GM19035 (cell line): ENCODE results near the gene SPINK6.

ENCODE experiments used
- ATAC-seq: cut with Tn5 transposase; IDR thresholded peaks from one replicate; pipeline ENCODE4 v1.9.1; 2021; ENCODE audit not compliant: unreplicated experiment

Gene SPINK6

GRCh38 chr5:148202531-148203203 lies at the start of gene SPINK6:
Gene SPINK6, plus strand, starts transcription at chr5:148203042. Its CDS starts 55 bp downstream, at chr5:148203097.
- ATAC-seq, result no peak

GRCh38 chr5:148156609-148157008 lies 46.2 kb upstream of the SPINK6 start:
- no peak for ATAC-seq

- ATAC-seq, result no peak
These were observed 40.8 kb upstream of the SPINK6 start for GRCh38 chr5:148162038-148162437.

GRCh38 chr5:148163345-148163744 lies 39.5 kb upstream of the SPINK6 start:
- no peak for ATAC-seq

- ATAC-seq, result no peak
These were observed 36.1 kb upstream of the SPINK6 start for GRCh38 chr5:148166550-148167283.

GRCh38 chr5:148168246-148168645 lies 34.6 kb upstream of the SPINK6 start, which contains the start of gene SPINK14:
Gene SPINK14, plus strand, starts transcription at chr5:148168546. Its CDS starts 1,187 bp downstream, at chr5:148169733.
- no peak for ATAC-seq

GRCh38 chr5:148172377-148172776 lies 30.5 kb upstream of the SPINK6 start:
- ATAC-seq, result no peak

GRCh38 chr5:148176480-148176879 lies 26.4 kb upstream of the SPINK6 start:
- no peak for ATAC-seq

GRCh38 chr5:148177207-148177606 lies 25.6 kb upstream of the SPINK6 start:
- ATAC-seq, result no peak

GRCh38 chr5:148179234-148179824 lies 23.5 kb upstream of the SPINK6 start:
- peak; percentile 62 for ATAC-seq

- peak; percentile 78 for ATAC-seq
These were observed 16.4 kb upstream of the SPINK6 start for GRCh38 chr5:148186248-148187003.

GRCh38 chr5:148191010-148191409 lies 11.8 kb upstream of the SPINK6 start:
- no peak for ATAC-seq

- ATAC-seq, result no peak
These were observed 9.6 kb upstream of the SPINK6 start for GRCh38 chr5:148193202-148193601.

GRCh38 chr5:148201151-148201550 lies 1.7 kb upstream of the SPINK6 start:
- no peak for ATAC-seq

GRCh38 chr5:148205044-148205806 lies 2.4 kb downstream of the SPINK6 start:
- ATAC-seq, result no peak

- no peak for ATAC-seq
These were observed 3.0 kb downstream of the SPINK6 start for GRCh38 chr5:148205865-148206264.

GRCh38 chr5:148206620-148207019 lies 3.8 kb downstream of the SPINK6 start:
- no peak for ATAC-seq

- ATAC-seq, result no peak
These were observed 5.4 kb downstream of the SPINK6 start for GRCh38 chr5:148208226-148208625.

- ATAC-seq, result no peak
These were observed 6.4 kb downstream of the SPINK6 start for GRCh38 chr5:148209151-148209770.

GRCh38 chr5:148214665-148215185 lies 11.9 kb downstream of the SPINK6 start:
- ATAC-seq, result no peak
